ENCODE results near the gene ZBTB32.
"Not testable (repeated sequence)": the region's sequence is repeated elsewhere in the genome, so short reads cannot be mapped to it uniquely, and the experiment has no call there.

ZBTB32 gene

DNA sequence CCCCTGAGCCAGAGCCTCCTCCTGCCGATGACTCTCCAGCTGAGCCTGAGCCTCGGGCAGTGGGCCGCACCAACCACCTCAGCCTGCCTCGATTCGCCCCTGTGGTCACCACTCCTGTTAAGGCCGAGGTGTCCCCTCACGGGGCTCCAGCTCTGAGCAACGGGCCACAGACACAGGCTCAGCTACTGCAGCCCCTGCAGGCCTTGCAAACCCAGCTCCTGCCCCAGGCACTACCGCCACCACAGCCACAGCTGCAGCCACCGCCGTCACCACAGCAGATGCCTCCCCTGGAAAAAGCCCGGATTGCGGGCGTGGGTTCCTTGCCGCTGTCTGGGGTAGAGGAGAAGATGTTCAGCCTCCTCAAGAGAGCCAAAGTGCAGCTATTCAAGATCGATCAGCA, 17.0 kb downstream of the ZBTB32 start:
- no peak for DNase-seq (ENCODE audit: low read depth)

DNA sequence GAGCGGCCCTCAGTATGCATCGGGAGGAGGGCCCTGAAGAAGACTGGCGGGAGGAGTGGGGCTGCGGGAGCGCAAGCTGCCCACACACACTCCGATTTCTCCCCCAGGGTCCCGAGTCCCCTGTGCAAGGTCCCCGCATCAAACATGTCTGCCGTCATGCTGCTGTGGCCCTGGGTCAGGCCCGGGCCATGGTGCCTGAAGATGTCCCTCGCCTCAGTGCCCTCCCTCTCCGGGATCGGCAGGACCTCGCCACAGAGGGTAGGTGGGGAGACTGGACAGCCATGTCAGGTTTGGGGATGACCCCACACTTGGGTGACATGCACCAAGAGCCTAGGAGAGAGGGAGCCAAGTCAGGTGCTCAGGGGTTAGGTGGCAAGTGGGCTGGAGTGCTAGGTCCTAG, 18.1 kb downstream of the ZBTB32 start:
- DNase-seq (ENCODE audit: low read depth): no peak

DNA sequence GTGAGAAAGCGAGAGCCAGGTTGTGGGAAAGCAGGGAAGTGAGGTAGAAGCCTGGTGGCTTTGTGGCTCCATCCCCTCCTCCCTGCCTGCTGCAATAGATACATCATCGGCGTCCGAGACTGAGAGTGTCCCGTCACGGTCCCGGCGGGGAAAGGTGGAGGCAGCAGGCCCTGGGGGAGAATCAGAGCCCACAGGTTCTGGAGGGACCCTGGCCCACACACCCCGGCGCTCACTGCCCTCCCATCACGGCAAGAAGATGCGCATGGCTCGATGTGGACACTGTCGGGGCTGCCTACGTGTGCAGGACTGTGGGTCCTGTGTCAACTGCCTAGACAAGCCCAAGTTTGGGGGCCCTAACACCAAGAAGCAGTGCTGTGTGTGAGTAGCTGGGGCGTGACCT, 18.5 kb downstream of the ZBTB32 start:
- DNase-seq (ENCODE audit: low read depth): no peak

DNA sequence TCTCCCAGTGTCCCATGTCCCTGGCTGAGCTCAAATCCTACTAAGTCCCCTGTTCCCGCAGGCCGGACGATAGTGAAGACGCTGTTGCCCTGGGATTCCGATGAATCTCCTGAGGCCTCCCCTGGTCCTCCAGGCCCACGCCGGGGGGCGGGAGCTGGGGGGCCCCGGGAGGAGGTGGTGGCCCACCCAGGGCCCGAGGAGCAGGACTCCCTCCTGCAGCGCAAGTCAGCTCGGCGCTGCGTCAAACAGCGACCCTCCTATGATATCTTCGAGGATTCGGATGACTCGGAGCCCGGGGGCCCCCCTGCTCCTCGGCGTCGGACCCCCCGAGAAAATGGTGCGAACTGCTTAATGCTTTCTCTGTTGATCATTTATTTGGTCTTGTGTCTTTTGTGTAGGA, 19.3 kb downstream of the ZBTB32 start:
- no peak for DNase-seq (ENCODE audit: low read depth)

DNA sequence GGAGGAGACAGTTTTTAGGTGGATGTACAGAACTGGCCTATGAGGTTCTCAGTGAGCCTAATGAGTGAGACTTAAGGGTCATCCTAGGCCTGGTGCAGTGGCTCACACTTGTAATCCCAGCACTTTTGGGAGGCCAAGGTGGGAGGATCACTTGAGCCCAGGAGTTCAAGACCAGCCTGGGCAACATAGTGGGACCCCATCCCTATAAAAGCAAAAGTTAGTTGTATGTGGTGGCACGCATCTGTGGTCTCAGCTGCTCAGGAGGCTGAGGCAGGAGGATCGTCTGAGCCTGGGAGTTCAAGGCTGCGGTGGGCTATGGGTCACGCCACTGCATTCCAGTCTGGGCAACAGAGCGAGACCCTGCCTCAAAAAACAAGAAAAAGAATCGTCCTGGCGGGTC, 19.8 kb downstream of the ZBTB32 start:
- not testable (repeated sequence) for DNase-seq (ENCODE audit: low read depth)

DNA sequence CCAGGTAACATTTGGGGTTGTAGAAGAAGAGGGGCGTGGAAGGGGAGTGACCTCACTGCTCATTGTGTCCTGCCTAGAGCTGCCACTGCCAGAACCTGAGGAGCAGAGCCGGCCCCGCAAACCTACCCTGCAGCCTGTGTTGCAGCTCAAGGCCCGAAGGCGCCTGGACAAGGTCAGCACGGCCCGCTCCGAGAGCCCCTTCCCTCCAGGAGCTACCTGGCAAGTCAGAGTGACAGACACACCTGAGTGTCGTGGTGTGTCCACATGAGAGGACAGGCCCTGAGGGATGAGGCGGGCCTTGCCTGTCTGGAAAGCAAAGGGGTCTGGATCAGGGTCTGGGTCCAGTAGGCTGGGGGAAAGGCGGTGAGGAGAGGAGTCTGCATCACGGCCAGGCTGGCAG, 20.2 kb downstream of the ZBTB32 start:
- DNase-seq (ENCODE audit: low read depth): no peak

DNA sequence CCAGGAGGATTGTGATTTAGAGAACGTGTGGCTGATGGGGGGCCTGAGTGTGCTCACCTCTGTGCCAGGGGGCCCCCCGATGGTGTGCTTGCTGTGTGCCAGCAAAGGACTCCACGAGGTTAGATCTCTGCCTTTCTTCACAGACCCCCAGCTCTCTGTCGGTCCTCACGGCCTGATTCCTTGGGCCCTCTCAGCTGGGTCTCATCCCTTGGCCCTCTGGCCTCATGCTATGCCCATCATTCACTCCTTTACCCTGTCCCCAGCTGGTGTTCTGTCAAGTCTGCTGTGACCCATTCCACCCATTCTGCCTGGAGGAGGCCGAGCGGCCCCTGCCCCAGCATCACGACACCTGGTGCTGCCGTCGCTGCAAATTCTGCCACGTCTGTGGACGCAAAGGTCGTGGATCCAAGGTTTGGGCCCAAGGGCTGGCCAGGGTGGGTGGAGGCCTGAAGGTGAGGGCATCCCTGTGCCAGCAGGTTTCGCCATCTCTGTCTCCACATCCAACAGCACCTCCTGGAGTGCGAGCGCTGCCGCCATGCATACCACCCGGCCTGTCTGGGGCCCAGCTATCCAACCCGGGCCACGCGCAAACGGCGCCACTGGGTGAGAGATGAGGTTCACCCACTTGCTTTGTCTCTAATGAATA, 21.0 kb downstream of the ZBTB32 start:
- DNase-seq (ENCODE audit: low read depth): no peak

DNA sequence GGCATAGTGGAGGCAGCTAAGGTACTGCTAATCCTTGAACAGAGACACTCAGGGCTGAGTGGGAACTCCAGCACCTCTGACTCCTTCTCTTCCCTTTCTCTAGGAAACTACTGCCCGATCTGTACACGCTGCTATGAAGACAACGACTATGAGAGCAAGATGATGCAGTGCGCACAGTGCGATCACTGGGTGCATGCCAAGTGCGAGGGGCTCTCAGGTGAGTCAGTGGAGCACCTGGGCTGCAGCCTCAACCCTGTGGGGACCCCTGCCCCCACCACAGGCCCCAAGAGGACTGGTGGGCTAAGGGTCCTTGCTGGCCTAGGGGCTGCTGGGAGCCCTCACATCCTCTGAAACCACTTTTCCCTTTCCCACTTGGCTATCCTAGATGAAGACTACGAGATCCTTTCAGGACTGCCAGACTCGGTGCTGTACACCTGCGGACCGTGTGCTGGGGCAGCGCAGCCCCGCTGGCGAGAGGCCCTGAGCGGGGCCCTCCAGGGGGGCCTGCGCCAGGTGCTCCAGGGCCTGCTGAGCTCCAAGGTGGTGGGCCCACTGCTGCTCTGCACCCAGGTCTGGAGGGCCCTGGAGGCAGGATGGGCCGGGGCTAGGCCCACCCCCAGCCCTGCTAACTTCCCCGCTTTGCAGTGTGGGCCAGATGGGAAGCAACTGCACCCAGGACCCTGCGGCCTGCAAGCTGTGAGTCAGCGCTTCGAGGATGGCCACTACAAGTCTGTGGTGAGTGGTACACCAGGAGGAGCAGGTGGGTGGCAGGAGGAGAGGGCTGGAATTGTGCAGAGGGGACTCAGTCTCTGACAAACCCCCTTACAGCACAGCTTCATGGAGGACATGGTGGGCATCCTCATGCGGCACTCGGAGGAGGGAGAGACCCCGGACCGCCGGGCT, 22.9 kb downstream of the ZBTB32 start:
- DNase-seq (ENCODE audit: low read depth): no peak

DNA sequence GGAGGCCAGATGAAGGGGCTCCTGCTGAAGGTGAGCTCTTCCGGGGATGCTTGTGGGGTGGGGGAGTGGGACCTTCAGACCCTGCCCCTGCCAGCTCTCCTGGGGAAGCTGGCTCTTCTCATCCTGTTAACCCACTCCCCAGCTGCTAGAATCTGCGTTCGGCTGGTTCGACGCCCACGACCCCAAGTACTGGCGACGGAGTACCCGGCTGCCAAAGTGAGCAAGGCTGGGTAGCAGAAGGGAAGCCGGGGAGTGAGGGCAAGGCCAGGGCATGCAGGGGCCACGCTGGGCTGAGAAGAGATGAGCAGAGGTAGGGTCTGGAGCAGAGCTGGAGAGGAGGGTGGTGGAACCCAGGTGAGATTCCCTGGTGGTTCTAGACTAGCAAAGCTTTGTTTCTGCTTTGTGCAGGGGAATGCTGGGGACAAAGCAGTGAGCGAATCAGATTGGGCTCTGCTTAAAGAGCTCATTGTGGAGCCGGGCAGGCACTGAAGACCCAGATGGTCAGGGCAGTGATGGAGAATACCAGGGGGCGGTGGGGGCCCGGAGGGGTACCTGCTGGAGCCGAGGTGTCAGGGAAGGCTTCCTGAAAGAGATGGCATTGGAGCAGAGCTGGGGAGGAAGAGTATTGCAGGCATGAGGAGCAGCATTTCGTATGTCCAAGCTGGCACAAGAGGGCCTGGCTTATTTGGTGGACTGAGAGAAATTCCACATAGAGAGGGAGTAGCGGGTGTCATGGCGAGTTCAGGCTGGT, 23.8 kb downstream of the ZBTB32 start:
- no peak for DNase-seq (ENCODE audit: low read depth)

DNA sequence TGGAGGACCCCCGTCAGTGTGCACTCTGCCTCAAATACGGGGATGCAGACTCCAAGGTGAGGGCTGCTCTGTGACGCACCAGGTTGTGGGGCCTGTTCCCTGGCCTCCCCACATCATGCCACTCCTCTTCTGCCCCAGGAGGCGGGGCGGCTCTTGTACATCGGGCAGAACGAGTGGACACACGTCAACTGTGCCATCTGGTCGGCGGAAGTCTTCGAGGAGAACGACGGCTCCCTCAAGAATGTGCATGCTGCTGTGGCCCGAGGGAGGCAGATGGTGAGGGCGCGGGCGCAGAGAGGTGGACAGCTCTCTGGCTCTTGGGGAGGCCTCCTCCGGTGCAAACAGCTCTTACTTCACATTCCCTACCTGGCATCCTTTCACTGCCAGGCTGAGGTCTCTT, 24.7 kb downstream of the ZBTB32 start:
- DNase-seq (ENCODE audit: low read depth): no peak

DNA sequence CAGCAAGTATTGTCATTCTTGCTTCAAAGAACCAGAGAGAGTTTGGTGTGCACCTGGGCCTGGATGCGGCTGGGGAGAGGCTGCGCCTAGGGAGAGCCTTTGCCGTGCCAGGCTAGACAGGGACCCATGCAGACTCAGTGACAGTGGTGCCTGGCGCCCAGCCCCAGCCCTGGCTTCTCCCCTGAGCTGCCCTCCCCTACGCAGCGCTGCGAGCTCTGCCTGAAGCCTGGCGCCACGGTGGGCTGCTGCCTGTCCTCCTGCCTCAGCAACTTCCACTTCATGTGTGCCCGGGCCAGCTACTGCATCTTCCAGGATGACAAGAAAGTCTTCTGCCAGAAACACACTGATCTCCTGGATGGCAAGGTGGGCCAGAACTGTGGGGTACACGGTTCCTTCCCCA, 25.4 kb downstream of the ZBTB32 start:
- no peak for DNase-seq (ENCODE audit: low read depth)

DNA sequence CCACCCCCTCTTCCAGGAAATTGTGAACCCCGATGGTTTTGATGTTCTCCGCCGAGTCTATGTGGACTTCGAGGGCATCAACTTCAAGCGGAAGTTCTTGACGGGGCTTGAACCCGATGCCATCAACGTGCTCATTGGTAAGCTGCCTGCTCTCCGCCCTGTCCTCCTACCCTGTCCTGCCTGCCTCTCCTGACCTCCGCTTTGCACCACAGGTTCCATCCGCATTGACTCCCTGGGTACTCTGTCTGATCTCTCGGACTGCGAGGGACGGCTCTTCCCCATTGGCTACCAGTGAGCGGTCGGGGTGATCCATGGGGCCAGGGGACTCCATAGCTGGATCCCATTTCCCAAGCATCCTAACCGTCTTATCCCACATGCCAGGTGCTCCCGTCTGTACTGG, 26.0 kb downstream of the ZBTB32 start:
- DNase-seq (ENCODE audit: low read depth): no peak

DNA sequence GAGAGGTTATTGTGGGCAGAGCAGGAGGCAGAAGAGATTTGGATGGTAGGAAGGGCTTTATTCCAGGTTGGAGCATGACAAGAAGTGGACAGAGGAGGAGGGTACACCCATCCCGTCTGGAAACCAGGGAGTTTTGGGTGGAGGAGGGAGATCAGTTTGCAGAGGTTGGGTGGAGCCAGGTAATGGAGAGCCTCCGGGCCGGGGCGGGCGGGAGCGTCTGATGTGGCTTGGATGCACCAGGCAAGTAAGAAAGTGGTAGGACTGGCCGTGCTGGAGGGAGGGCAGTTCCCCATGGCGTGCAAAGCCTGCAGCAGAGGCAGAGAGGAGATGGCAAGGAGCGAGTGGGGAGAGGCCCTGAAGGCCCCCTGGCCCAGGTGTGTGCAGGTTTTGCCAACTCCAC, 27.0 kb downstream of the ZBTB32 start:
- DNase-seq (ENCODE audit: low read depth): no peak

DNA sequence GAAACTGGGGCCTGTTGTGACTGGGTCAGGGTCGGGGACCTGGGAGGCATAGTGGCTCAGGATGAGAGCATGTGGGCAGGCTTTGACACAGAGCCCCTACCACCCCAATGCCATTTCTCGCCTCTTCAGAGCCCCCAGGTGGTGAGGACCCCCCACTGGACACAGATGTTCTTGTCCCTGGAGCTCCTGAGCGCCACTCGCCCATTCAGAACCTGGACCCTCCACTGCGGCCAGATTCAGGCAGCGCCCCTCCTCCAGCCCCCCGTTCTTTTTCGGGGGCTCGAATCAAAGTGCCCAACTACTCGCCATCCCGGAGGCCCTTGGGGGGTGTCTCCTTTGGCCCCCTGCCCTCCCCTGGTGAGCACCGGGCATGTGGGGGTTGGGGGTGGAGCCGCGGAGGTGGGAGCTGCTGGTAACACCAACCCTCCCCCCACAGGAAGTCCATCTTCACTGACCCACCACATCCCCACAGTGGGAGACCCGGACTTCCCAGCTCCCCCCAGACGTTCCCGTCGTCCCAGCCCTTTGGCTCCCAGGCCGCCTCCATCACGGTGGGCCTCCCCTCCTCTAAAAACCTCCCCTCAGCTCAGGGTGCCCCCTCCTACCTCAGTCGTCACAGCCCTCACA, 27.5 kb downstream of the ZBTB32 start:
- no peak for DNase-seq (ENCODE audit: low read depth)

DNA sequence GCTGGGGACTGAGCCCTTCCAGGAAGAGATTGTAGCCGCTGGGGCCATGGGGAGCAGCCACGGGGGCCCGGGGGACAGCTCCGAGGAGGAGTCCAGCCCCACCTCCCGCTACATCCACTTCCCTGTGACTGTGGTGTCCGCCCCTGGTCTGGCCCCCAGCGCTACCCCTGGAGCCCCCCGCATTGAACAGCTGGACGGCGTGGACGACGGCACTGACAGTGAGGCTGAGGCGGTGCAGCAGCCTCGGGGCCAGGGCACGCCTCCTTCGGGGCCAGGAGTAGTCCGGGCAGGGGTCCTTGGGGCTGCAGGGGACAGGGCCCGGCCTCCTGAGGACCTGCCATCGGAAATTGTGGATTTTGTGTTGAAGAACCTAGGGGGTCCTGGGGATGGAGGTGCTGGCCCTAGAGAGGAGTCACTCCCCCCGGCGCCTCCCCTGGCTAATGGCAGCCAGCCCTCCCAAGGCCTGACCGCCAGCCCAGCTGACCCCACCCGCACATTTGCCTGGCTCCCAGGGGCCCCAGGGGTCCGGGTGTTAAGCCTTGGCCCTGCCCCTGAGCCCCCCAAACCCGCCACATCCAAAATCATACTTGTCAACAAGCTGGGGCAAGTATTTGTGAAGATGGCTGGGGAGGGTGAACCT, 28.3 kb downstream of the ZBTB32 start:
- DNase-seq (ENCODE audit: low read depth): no peak

DNA sequence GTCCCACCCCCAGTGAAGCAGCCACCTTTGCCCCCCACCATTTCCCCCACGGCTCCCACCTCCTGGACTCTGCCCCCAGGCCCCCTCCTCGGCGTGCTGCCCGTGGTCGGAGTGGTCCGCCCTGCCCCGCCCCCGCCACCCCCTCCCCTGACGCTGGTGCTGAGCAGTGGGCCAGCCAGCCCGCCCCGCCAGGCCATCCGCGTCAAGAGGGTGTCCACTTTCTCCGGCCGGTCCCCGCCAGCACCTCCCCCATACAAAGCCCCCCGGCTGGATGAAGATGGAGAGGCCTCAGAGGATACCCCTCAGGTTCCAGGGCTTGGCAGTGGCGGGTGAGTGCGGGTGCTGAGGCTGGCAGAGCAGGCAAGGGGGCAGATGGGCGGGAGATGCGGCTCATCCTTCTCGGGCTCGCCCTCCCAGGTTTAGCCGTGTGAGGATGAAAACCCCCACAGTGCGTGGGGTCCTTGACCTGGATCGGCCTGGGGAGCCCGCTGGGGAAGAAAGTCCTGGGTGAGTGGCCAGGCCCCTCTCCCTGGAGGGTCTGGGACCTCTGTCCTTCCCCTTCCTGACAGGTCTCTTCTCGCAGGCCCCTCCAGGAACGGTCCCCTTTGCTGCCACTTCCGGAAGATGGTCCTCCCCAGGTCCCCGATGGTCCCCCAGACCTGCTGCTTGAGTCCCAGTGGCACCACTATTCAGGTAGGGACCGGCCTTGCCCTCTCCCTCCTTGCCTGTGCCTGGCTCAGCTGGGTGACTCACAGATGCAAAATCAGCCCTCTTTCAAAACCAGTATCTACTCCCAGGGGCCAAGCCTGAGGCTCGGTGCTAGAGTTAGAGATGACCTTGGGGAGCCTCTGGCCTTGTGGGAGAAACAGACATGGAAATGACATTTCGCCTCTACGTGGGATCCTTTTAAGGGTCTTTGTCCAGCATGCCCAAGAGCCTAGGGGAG, 29.1 kb downstream of the ZBTB32 start:
- DNase-seq (ENCODE audit: low read depth): no peak

DNA sequence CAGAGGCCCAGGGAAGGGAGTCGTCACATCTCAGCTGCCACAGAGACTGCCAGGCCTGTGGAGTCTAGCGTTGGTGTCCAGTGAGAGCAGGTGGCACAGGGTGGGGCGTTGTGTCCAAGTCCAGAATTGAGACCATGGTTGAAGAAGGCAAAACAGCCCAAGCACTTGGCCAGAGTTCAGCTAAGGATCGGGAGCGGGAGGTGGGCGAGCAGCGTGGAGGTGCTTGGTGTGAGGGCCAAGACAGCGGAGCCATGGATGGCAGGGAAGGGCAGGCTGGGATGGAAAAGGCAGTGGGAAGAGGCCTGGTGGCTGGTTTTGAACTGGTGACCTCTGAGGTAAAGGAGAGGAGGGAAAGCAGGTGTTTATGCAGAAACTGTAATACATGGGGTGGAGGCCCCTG, 29.9 kb downstream of the ZBTB32 start:
- DNase-seq (ENCODE audit: low read depth): no peak

DNA sequence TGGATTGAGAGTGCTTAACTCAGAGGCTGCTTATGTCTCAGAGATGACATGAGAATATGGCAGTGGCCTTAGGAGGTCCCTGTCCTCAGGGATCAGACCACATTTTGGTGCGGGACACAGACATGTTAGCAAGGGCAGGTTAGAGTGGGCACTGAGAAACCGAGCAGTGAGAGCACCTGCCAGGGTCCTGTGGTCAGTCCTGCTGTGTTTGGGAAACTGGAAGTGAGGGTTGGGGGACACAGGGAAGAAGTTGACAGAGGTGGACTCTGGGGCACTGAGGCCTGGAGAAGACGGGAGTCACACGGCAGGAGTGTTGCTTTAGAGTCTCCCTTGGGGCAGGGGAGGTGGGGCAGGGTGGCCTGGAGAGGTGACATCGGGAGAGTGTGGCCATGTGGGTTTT, 30.5 kb downstream of the ZBTB32 start:
- DNase-seq (ENCODE audit: low read depth): no peak

DNA sequence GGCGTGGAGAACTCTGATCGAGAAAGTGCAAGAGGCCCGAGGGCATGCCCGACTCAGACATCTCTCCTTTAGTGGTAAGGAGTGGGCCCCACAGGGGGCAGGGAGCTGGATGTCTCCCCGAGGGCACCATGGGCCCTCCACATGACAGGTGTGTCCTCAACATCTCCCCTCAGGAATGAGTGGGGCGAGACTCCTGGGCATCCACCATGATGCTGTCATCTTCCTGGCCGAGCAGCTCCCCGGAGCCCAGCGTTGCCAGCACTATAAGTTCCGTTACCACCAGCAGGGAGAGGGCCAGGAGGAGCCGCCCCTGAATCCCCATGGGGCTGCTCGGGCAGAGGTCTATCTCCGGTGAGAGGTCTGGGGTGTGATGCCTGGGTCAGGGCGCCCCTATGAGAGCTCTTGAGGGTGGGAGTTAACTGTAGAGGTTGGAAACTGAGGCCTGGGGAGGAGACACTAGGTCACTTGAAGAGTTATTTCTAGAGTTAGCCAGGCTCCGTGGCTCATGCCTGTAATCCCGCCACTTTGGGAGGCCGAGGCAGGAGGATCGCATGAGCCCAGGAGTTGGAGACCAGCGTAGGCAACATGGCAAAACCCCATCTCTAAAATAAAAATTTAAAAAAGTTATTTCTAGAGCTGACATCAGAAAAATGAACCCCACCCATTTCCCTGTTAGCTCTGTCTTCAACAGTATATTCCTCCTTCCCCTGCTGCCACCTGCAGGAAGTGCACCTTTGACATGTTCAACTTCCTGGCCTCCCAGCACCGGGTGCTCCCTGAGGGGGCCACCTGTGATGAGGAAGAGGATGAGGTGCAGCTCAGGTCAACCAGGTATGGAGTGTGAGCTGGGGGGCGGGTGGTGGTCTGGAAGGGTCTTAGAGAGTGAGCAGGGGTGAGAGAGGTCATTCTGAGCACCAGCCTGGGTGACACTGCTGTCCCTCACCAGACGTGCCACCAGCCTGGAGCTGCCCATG, 32.8 kb downstream of the ZBTB32 start:
- no peak for DNase-seq (ENCODE audit: low read depth)
